B cell (primary cell): ENCODE measurements around the gene IKZF2. TPM values are rescaled to one million over a fixed set of nuclear protein-coding genes. Genes with fewer than 3 reads are reported as not detected.

ENCODE experiments used
- ATAC-seq: fragments of 200-7000 bp; cut with Tn5 transposase; one replicate; pipeline ENCODE4 v1.10.0; 2021; ENCODE audit warnings: low read depth, mild to moderate bottlenecking, moderate number of reproducible peaks, moderate library complexity
- CTCF ChIA-PET: fragments of 350-600 bp; sonication (Branson Sonifier 250); formaldehyde crosslinking; loops from one replicate; lab custom pipeline; 2021; ENCODE audit warnings: antibody characterized with exemption, inconsistent platforms; lab: Charles Lee
- POLR2A ChIA-PET: fragments of 350-600 bp; sonication (Branson Sonifier 250); formaldehyde crosslinking; loops from one replicate; lab custom pipeline; 2021; ENCODE audit warnings: antibody characterized with exemption; lab: Charles Lee
- DNase-seq: peaks from one replicate; pipeline ENCODE4 v3.0.0; 2013
- H2AFZ ChIP-seq: 2 replicates; pipeline ENCODE4 v1.6.1; 2012; ENCODE audit warnings: mild to moderate bottlenecking, low read depth, low read length; ENCODE audit not compliant: insufficient read depth, poor library complexity, severe bottlenecking
- H3K27ac ChIP-seq, 2 donors: 1 replicate in 1 of 2; 2 replicates in 1 of 2; pipeline ENCODE4 v1.5.1; 2012 to 2013; ENCODE audit warnings: low read length in 2 of 2, mild to moderate bottlenecking in 2 of 2, moderate library complexity in 1 of 2
- H3K27me3 ChIP-seq, 4 experiments: fragments of 200-600 bp in 1 of 4; sonication (generic) in 1 of 4; replicated peaks in 1 of 4; 1 replicate in 2 of 4; 2 replicates in 2 of 4; pipeline versions ENCODE4 v1.6.1 to v1.7.0; 2013 to 2016; ENCODE audit warnings: low read length in 3 of 4, mild to moderate bottlenecking in 2 of 4, mixed read lengths in 1 of 4, moderate library complexity in 1 of 4; ENCODE audit not compliant: insufficient read depth in 4 of 4, control insufficient read depth in 3 of 4; ENCODE audit errors: control extremely low read depth in 1 of 4
- H3K36me3 ChIP-seq, 2 experiments: replicated peaks in 1 of 2; 1 replicate in 1 of 2; 2 replicates in 1 of 2; pipeline versions ENCODE4 v1.6.1 to v1.7.1; 2013; ENCODE audit warnings: low read length in 1 of 2; ENCODE audit not compliant: insufficient read depth in 2 of 2, control insufficient read depth in 1 of 2; ENCODE audit errors: control extremely low read depth in 1 of 2, extremely low read depth in 1 of 2
- H3K4me1 ChIP-seq, 2 donors: fragments of 200-600 bp in 1 of 2; sonication (generic) in 1 of 2; 1 replicate in 1 of 2; 2 replicates in 1 of 2; pipeline versions ENCODE4 v1.5.1 to v1.6.1; 2013 to 2017; ENCODE audit warnings: low read length in 2 of 2; ENCODE audit not compliant: control insufficient read depth in 2 of 2, insufficient read depth in 2 of 2
- H3K4me2 ChIP-seq: replicated peaks from 2 replicates; pipeline ENCODE3; 2012; ENCODE audit warnings: mild to moderate bottlenecking, low read depth, low read length; ENCODE audit not compliant: poor library complexity, severe bottlenecking
- H3K4me3 ChIP-seq, 5 experiments: fragments of 200-600 bp in 1 of 5; sonication (generic) in 1 of 5; 1 replicate in 3 of 5; 2 replicates in 2 of 5; pipeline versions ENCODE4 v1.5.1 to v1.7.0; 2011 to 2016; ENCODE audit warnings: low read length in 4 of 5, mild to moderate bottlenecking in 4 of 5, low read depth in 2 of 5, control low read depth in 1 of 5, moderate library complexity in 1 of 5; ENCODE audit not compliant: insufficient read depth in 1 of 5; ENCODE audit errors: control extremely low read depth in 1 of 5, extremely low read depth in 1 of 5
- H3K79me2 ChIP-seq: fragments of 200-600 bp; sonication (generic); one replicate; pipeline ENCODE4 v1.6.0; 2016; ENCODE audit warnings: low read length; ENCODE audit not compliant: control insufficient read depth, insufficient read depth
- H3K9ac ChIP-seq: fragments of 200-600 bp; sonication (generic); 2 replicates; pipeline ENCODE4 v1.6.1; 2017; ENCODE audit warnings: mild to moderate bottlenecking, low read length, moderate library complexity
- H3K9me3 ChIP-seq, 3 donors: one replicate each; pipeline versions ENCODE4 v1.6.1 to v1.7.1; 2013; ENCODE audit warnings: low read length in 2 of 3; ENCODE audit not compliant: control insufficient read depth in 2 of 3, insufficient read depth in 1 of 3; ENCODE audit errors: control extremely low read depth in 1 of 3
- H4K20me1 ChIP-seq: 2 replicates; pipeline ENCODE4 v1.6.0; 2012; ENCODE audit warnings: mild to moderate bottlenecking, low read length; ENCODE audit not compliant: insufficient read depth, control insufficient read depth, poor library complexity, severe bottlenecking
- H3K27ac Mint-ChIP-seq: one replicate; pipeline ENCODE4 v1.8.0; 2021; ENCODE audit warnings: mixed read lengths
- H3K27me3 Mint-ChIP-seq: one replicate; pipeline ENCODE4 v1.8.0; 2021; ENCODE audit warnings: mixed read lengths
- H3K4me1 Mint-ChIP-seq: one replicate; pipeline ENCODE4 v1.8.0; 2021; ENCODE audit warnings: mixed read lengths
- H3K4me3 Mint-ChIP-seq: one replicate; pipeline ENCODE4 v1.8.0; 2021; ENCODE audit warnings: mixed read lengths
- H3K9me3 Mint-ChIP-seq: one replicate; pipeline ENCODE4 v1.8.0; 2022; ENCODE audit warnings: mixed read lengths; ENCODE audit not compliant: insufficient read depth
- EZH2 ChIP-seq: IDR thresholded peaks from 2 replicates; pipeline ENCODE4 v1.6.1; 2012; ENCODE audit warnings: borderline replicate concordance, low read depth, mild to moderate bottlenecking, moderate library complexity, low read length; ENCODE audit not compliant: insufficient read depth, poor library complexity, severe bottlenecking
- WGBS: methylation state at CpG from one replicate; pipeline ENCODE4 v1.1.5; 2013; ENCODE audit warnings: missing lambda C conversion rate; ENCODE audit not compliant: insufficient coverage; 5-methylcytosine and 5-hydroxymethylcytosine counted together
- intact Hi-C: fragments of 100-400 bp; cut with micrococcal nuclease; formaldehyde crosslinking; loops from one replicate; pipeline ENCODE4 v1.10.0; 2022
- polyA plus RNA-seq: library from polyadenylated mRNA; depleted of rRNA; stranded (reverse); fragments of >200 nt; gene quantifications from 2 replicates; pipeline ENCODE4 v1.2.3, GENCODE V29; 2012
- total RNA-seq, 2 donors: library from RNA; stranded (reverse); fragments of 120-200 nt in 1 of 2; gene quantifications; 1 replicate in 1 of 2; 2 replicates in 1 of 2; pipeline versions ENCODE4 v1.2.3 to v1.2.4, GENCODE V29; 2013 to 2022
- TF ChIP-seq, protein P1 (sequence below): fragments of 200-600 bp; IDR thresholded peaks from one replicate; pipeline ENCODE4 v1.8.0; 2022; ENCODE audit warnings: antibody characterized with exemption, mild to moderate bottlenecking

Gene IKZF2
- total and polyA plus RNA-seq, 2 donors (not counting 1 experiment from before 2014, with no cell fraction given): 2.5 to 49.3 TPM

DNA sequence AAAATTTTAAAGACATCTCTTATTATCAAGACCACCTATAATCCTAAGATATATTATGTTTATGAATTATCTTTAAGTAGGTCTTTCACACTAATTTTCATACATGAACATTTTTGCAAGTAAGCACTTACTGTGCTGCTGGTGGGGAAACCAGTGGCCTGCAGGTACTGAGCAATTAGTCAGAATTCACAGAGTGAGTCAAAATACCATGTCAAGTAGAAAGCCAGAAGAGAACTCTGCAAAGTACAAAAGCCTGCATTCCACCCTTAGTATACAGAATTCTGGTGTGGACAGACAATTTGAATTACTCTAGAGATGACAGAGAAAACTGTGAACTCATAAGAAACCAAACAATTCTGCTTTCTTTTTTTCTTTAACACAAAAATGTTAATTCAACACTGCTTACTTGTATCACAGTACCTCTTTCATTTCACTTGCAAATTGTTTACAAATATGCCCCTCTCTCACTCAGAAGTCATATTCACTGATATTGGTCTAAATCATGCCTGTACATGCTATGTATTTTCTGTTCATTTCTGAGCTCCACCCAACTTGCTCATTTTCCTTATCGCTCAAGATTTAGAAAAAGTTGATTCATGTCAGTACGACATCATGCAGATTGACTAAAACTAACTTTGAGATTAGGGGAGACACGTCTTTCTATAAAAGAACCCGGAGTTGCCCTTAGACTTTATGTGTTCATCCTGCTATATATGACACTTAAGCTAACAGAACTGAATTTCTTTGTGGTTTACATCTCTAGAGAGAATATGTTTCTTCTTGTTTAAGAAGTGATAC is 182.9 kb downstream of the IKZF2 start:
- ChIA-PET POLR2A (no interaction called here), CTCF (interaction anchor here (1.4 kb wide), 1 partner anchor 19 kb away, joined by 3 read pairs; no protein-coding TSS in a partner anchor)
- Mint-ChIP-seq H3K27me3 (no peaks in the 10 kb centered on the region), H3K27ac (no peak overlapping the region), H3K4me3 (no peak overlapping the region), H3K4me1 (peaks cover 10% of the 10 kb centered on the region), H3K9me3 (no peaks in the 10 kb centered on the region)
- peaks cover 0 to 3% of the 10 kb centered on the region in 2 experiments for H3K36me3 ChIP-seq
- no peak overlapping the region for H3K27ac ChIP-seq
- no peaks in the 10 kb centered on the region for H3K27me3 ChIP-seq
- TF ChIP-seq EZH2: no peak
- TF ChIP-seq, protein P1, sequence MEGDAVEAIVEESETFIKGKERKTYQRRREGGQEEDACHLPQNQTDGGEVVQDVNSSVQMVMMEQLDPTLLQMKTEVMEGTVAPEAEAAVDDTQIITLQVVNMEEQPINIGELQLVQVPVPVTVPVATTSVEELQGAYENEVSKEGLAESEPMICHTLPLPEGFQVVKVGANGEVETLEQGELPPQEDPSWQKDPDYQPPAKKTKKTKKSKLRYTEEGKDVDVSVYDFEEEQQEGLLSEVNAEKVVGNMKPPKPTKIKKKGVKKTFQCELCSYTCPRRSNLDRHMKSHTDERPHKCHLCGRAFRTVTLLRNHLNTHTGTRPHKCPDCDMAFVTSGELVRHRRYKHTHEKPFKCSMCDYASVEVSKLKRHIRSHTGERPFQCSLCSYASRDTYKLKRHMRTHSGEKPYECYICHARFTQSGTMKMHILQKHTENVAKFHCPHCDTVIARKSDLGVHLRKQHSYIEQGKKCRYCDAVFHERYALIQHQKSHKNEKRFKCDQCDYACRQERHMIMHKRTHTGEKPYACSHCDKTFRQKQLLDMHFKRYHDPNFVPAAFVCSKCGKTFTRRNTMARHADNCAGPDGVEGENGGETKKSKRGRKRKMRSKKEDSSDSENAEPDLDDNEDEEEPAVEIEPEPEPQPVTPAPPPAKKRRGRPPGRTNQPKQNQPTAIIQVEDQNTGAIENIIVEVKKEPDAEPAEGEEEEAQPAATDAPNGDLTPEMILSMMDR: no peak
- no peaks in the 10 kb centered on the region for H3K9me3 ChIP-seq
- ATAC-seq (no peak), DNase-seq (no peak)
- WGBS: no CpG with 5 or more reads among the region's 4 CpGs
- H2AFZ ChIP-seq: no peak overlapping the region
- no peaks in the 10 kb centered on the region for H4K20me1 ChIP-seq
- no peak overlapping the region for H3K4me3 ChIP-seq
- no peaks in the 10 kb centered on the region for H3K4me1 ChIP-seq
- no peaks in the 10 kb centered on the region for H3K79me2 ChIP-seq
- H3K4me2 ChIP-seq: no peak overlapping the region
- H3K9ac ChIP-seq: no peak overlapping the region
- intact Hi-C loops: no loop called here

DNA sequence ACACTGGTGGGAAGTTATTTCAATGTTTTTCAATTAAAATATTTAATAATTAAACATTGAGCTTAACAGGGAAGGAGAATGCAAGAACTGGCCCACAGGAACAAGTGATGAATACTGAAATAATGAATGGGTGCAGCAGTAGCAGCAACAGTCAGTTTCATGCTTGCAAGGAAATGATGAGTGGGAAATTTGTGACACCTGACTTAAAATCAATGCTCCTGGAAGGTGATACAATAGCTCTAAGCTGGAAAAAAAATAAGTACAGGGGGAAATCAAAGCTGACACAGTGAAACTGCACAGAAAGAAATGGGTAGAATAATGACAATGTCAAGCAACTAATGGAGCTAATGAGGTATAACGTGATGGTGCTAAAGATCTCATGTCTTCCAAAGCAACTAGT is 184.5 kb downstream of the IKZF2 start:
- intact Hi-C loops: no loop called here
- Histone ChIP-seq H3K4me2 (no peak overlapping the region), H3K9me3 (no peaks in the 10 kb centered on the region), H3K79me2 (no peaks in the 10 kb centered on the region), H3K27me3 (no peaks in the 10 kb centered on the region), H3K36me3 (no peaks in the 10 kb centered on the region), H3K27ac (no peak overlapping the region), H3K9ac (no peak overlapping the region), H3K4me3 (no peak overlapping the region), H2AFZ (no peak overlapping the region), H3K4me1 (no peaks in the 10 kb centered on the region), H4K20me1 (no peaks in the 10 kb centered on the region)
- TF ChIP-seq, protein P1: no peak
- no peak for TF ChIP-seq EZH2
- whole genome bisulfite sequencing: no CpG with 5 or more reads among the region's 1 CpG
- H3K9me3 Mint-ChIP-seq: no peaks in the 10 kb centered on the region
- CTCF ChIA-PET: interaction anchor here (0.6 to 1.4 kb wide), 5 partner anchors 10 to 68 kb away, joined by 3 to 4 read pairs (median 3); no protein-coding TSS in a partner anchor
- no peak overlapping the region for H3K27ac Mint-ChIP-seq
- H3K4me3 Mint-ChIP-seq: no peak overlapping the region
- ATAC-seq (no peak), DNase-seq (no peak)
- H3K27me3 Mint-ChIP-seq: no peaks in the 10 kb centered on the region
- peaks cover 10% of the 10 kb centered on the region for H3K4me1 Mint-ChIP-seq
- POLR2A ChIA-PET: no interaction called here
